Epidermal melanocyte (primary cell): ENCODE measurements around the gene CASKIN2.
"Not testable (repeated sequence)": the region's sequence is repeated elsewhere in the genome, so short reads cannot be mapped to it uniquely, and the experiment has no call there.

Source experiments
- DNase-seq: peaks from one replicate; pipeline ENCODE4 v3.0.0; 2011; ENCODE audit warnings: low spot score; ENCODE audit not compliant: insufficient read length

Gene CASKIN2

GRCh38 chr17:75521290-75521689 is 6.0 kb upstream of the CASKIN2 start:
- DNase-seq: no peak

DNA sequence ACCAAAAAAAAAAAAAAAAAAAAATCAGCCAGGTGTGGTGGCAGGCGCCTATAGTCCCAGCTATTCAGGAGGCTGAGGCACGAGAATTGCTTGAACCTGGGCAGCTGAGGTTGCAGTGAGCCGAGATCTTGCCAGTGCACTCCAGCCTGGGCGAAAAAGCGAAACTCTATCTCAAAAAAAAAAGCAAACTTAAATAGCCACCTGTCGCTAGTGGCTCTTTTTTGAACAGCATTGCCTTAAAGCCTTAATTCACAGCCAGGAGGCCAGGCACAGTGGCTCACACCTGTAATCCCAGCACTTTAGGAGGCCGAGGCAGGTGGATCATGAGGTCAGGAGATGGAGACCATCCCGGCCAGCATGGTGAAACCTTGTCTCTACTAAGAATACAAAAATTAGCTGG is 5.1 kb upstream of the CASKIN2 start:
- DNase-seq: not testable (repeated sequence)

DNA sequence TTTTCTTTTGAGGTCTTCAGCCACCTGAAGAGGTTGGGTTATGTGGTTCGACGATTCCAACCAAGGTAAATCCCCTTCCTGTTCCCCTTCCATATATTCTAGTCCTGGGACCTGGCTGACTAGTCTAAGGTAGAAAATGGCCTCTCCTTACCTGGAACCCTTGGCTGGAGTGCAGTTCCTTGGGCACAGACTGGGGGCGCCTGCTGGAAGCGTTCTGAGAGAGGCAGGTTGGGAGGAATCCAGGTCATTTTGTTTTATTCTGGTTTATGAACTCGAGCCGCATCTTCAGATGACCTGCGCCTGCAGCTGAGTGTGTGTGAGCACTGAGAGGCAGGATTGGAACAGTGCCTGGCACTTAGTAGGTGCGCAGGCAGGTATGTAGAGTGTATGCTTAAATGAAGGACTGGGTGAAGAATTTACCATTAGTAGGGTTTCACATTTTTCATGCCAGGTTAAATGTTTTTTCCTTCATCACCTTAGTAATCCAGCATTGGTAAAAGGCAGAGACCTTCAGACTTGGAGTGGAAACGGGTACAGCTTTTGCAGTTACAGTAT is 3.7 kb upstream of the CASKIN2 start:
- DNase-seq: no peak

- DNase-seq: no peak
Measured at GRCh38 chr17:75518201-75518600, 2.9 kb upstream of the CASKIN2 start.

GRCh38 chr17:75517297-75517865 is 2.0 kb upstream of the CASKIN2 start:
- no peak for DNase-seq

GRCh38 chr17:75516619-75517296 is 1.4 kb upstream of the CASKIN2 start:
- DNase-seq: peak; percentile 42

DNA sequence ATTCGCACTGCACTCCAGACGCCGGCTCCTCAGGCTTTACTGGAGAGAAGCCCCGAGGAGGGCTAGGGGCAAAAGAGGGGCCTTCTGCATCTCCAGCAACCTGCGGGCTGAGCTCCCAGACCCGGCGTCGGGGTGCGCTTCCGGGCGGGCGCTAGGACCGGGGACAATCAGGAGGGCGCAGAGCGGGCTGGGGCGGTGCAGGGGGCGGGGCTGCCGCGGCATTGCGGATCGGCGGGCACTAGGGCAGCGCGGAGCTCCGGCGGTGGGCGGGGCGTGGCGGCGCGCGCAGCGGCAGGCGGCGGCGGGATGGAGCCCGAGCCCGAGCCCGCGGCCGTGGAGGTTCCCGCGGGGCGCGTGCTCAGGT is 900 bp upstream of the CASKIN2 start, which contains the start of gene TSEN54:
TSS of gene TSEN54 (plus strand) at position 274 of the 364 bp plus-strand sequence. CDS start at position 307, 33 bp downstream.
- DNase-seq: peak; percentile 99

GRCh38 chr17:75514919-75515495 is 330 bp downstream of the CASKIN2 start:
- no peak for DNase-seq

DNA sequence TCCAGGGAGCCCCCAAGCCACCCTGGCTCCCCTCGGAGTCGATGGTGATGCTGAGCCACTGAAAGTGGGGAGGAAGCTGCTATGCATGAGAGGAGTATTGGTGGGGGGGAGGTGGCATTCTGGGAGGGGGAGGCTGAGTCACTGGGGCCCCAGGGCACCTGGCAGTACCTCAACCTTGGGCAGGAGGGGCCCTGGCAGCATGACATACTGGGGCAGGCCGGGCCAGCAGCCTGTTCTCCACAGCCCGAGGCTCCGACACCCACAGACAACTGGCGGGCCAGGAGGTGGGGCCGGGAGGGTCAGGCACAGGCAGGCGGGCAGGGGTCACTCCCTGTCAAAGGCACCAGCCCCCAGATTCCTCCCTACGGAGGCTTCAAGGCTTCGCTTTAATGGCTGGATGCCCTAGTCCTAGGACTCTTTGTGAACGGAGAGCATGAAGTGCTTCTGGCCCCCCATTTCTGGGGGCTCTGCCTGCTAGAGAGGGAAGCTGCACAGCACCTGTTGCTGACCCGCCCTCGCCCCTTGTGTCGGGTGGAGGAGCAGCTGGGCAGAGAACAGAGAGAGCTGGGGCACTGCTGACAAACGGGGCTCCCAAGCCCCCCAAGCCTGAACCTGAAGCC is 928 bp downstream of the CASKIN2 start:
- DNase-seq: no peak

- no peak for DNase-seq
Measured at GRCh38 chr17:75513641-75514000, 1.7 kb downstream of the CASKIN2 start.

DNA sequence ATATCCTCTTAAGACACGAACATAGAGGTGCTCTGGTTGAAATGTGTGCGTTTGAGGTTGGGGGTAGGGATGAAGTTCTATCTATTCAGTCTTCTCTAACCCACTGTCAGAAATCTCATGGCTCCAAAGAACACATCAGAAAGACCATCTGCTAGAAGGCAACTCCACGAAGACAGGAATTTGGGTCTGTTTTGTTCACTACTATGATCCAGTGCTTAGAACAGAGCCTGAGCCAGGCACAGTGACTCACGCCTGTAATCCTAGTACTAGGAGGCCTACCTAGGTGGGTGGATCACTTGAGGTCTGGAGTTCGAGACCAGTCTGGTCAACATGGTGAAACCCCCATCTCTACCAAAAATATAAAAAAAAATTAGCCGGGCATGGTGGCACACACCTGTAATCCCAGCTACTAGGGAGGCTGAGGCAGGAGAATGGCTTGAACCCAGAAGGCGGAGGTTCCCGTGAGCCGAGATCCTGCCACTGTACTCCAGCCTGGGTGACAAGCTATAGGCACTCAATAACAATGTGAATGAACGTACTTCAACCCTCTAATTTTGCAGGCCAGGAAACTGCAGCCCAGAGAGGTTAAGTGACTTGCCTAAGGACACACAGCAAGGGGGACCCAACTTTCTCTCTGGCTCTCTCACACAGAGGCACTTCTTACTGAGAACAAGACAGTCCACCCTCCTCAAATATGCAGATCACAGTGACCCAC is 2.3 kb downstream of the CASKIN2 start:
- no peak for DNase-seq

GRCh38 chr17:75511610-75512575 is 3.4 kb downstream of the CASKIN2 start:
- DNase-seq: no peak

GRCh38 chr17:75511270-75511609 is 4.1 kb downstream of the CASKIN2 start:
- DNase-seq: no peak

GRCh38 chr17:75509528-75510258 is 5.6 kb downstream of the CASKIN2 start:
- DNase-seq: no peak

DNA sequence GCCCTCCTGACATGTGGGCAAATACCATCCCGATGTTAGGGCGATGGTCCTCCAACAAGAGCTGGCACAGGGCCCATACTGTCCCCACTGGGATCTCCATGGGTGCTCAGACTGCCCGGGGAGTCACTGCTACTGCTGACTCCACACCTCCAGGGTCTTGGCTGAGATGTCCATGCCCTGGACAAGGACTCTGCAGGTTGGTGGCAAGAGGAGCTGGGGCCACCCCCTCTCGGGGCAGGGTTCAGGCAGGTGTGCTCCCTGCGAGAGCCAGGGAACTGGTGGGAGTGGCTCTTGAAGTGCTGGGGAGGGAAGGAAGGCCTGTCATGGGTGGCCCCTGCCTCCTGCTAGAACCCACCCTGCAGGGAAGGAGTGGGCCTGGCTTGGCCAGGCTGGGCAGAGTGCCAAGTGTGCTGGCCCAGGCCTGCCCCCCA is 6.4 kb downstream of the CASKIN2 start:
- DNase-seq: no peak

DNA sequence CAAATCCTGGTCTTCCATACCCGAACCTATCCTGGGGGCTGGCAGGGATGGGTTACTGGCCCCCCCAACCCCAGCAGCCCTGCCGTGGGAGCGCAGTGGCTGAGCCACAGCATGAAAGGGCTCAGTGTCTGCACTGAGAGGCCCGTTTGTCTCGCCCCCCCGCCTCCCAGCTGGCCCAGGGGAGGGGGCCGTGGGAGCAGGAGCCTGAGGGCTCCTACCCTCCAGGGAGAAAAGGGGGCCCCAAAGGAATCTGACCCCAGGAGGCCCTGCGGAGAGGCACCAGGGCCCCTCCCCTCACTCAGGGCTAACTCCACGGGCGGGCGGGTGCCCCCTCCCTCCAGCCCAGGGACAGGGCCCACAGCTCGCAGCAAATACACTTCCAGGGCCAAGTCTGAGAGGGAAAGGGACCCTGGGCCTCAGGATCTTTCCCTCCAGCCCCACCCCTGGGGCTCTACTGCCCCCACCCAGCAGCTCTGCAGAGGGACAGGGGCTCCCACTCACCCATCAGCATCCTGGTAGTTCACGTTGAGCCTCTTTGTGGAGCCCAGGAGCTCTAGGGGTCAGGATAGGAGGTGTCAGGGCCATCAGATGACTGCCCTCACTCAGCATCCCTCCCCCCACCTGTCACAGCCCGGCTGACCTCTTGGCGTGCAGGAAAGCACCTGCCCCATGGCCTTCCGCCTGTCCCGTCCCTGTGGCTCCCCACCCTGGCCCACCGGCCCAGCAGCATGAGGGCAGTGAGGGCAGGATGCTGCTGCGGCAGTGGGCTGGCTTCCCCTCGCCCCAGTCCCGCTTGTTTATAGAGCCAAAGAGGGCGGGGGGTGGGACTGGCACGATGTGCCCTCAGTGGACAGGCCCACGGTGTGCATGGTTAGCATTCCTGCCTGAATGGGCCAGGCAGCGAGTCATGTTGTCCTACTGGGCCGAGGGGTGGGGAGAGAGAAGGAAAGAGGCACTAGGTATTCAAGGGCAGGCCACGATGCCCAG is 7.3 kb downstream of the CASKIN2 start:
- DNase-seq: peak; percentile 73

DNA sequence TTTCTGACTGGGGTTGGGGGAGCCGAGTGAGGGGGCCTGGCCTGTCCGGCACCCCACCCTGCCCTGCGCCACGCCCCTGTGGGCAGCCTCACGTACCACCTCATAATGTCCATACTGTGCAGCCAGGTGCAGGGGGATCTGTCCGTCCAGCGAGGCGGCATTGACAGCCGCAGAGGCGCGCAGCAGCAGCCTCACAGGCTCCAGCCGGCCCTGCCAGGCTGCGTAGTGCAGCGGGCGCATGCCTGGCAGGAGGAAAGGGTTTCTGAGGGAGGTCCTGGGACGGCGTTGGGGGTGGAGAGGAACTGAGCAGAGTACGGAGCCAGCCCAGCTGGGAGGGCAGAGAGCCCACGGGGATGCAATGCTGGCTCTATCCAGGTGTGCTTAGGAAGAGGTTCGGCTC is 8.4 kb downstream of the CASKIN2 start:
- no peak for DNase-seq

DNA sequence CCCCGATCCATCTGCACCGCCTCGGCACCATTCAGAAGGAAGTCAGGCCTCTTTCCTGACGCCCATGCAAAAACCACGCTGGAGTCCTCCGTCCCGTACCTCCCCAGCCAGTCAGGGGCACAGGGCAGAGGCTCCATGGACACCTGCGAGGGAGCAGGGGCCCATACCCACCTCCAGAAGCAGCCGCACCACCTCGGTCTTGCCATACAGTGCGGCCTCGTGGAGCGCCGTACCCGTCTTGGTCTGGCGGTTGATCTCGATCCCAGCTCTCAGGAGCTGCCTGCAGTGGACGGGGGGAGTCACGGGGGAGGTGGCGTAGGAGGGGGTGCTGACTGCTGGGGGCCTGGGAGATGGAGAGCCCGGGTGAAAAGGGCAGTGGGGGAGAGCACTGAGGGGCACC is 9.2 kb downstream of the CASKIN2 start:
- DNase-seq: no peak

- no peak for DNase-seq
Measured at GRCh38 chr17:75505640-75506039, 9.7 kb downstream of the CASKIN2 start.
